Islet precursor cell (in vitro differentiated cells): ENCODE data around the gene MPO.

ENCODE experiments used
- DNase-seq: peaks from one replicate; pipeline ENCODE4 v3.0.0-alpha.2; 2018

The MPO gene

DNA sequence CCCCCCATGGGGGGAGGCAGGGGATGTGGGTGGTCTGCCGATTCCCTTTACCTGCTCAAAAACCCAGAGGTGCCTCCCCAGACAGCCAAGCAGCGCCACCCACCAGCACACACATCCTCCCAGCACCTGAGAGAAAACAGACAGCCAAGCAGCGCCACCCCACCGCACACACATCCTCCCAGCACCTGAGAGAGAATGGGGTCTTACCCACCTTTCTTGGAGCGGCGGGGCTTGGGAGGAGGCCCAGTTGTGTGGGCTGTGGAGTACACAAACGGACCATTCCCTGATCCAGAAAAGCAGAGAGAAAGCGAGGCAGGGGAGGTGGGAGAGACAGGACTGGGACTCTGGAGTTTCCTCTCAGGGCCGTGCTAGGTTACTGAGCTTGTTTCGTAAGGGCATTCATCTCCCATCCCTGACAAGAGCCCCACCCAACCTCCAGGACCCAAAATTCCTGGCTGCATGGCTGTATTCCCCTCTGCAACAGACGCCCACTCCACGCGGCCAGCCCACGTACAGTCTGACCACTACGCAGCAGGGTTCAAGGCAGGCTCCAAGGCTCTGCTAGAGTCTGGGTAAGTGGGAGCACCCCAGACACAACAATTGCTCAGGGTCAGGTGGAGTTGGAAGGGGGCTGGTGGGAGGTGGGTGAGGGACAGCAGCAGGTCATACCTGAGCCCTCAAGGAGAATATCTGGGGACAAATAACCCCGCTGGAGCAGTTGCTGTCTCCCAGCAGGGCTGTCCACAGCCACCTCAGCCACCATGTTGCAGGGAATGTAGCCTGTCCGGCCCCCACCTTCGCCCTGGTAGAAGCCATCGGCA lies 25.6 kb upstream of the MPO start:
- peak; percentile 57 for DNase-seq

DNA sequence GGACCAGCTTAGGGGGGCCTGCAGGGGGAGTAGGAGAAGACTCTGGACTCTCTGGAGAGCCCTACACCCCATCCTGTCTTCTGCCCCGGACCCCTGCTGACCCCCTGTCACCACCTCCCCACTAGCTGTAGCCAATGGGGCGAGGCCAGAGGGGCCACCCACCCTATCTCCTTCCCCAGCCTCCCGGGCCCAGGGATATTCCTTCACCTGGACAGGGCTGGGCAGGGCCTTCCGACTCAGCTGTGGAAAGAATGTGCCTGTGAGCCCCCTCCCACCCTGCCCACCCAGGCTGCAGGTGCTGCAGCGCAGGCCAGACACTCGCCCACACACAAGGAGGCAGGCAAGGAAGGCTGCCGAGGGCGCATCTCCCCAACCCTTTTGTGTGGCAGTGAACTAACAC lies 24.9 kb upstream of the MPO start:
- DNase-seq = peak; percentile 56

DNA sequence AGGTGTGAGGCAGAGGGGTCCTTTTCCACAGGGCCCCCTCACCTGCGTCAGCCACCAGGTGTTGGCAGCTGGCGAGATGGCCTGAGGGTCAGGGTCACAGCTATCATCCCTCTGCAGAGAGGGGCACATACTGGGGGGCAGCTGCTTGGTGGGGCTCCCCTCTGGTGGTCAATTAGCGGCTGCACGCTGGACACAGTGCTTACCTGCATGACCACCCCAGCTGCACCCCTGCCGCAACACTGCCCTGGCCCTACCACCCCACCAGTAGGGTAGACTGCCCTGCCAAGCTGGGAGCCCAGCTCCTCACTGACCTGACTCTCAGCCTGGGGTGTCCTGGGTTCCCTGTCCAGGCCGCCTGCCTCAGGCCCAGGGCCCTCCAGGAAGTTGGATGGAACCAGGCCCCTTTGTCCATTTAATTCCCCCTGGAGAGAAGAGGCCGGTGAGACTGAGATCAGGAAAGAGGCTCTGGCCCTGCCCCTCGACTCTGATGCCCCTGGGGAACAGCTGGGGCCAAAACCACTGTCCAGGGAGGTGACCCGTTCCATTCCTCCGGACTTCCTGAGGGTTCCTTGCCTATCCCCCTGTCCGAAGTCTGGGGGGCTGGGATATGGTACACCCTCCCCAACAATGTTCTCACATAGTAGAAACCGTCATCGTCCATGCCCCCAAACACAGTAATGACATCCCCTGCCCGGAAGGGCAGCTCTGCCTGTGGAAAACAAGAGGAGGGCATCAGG lies 24.2 kb upstream of the MPO start:
- DNase-seq = peak; percentile 51

DNA sequence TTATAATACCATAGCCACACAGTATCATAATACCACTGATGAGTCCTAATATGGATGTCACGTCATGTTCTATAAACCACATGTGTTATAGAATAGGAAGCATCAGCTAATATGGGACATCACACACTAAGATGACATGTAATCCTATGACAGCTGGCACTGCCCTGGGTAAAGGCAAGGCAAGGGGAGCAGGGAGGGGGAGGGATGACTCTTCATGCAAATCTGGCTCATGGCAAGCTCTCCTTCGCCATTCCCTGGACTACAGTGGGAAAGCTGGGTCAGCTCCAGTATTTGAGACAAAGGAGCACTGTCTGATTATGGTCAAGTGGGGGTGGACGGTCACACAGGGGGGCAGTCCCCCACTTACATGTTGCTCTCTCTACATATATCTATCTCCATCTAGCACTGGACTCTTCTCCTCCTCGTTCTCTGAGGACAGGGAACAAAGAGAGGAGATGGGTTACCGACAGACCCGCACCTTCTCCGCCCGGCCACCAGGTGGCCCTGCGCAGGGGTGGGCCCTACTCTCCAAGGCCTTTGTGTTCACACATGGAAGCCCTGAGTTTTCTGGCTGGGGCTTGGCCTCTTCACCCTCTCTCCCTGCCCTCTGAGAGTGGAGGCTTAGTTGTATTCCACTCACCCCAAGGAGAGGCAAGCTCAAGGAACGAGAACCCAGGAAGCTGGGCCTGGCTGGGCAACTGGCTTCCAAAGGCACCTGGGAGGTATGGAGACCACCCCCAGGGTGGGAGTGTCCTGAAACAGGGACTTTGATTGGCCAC lies 23.4 kb upstream of the MPO start:
- DNase-seq = peak; percentile 85

DNA sequence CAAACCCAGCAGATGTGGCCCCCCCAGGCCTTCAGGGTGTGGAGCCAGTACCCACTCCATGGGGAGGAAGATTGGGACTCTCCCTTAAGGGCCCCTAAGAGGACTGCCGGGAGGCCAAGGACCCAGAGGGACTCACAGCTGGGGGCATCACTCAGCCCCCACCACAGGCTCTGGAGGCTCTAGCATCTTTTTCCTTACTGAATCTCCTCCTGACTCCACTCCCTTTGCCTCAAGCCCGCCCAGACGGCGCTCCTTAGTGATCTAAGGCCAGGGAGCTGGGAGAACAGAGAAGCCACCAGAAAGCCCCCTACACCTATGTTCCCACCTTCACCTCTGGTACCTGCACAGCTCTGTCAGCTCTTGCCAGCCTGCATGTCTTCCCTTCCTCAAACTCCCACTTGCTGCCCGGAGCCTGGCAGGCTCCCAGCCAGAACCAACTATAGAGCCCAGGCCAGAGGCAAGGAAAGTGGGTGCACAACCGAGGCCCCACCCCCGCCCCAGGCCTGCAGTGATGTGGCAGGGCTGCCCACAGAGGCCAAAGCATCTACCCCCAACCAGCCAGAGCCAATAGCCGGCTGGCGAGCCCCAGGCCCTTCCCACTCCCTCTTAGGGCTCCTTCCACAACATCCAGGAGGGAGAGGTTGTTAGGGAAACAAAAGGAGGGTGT lies 22.3 kb upstream of the MPO start:
- DNase-seq = peak; percentile 52

DNA sequence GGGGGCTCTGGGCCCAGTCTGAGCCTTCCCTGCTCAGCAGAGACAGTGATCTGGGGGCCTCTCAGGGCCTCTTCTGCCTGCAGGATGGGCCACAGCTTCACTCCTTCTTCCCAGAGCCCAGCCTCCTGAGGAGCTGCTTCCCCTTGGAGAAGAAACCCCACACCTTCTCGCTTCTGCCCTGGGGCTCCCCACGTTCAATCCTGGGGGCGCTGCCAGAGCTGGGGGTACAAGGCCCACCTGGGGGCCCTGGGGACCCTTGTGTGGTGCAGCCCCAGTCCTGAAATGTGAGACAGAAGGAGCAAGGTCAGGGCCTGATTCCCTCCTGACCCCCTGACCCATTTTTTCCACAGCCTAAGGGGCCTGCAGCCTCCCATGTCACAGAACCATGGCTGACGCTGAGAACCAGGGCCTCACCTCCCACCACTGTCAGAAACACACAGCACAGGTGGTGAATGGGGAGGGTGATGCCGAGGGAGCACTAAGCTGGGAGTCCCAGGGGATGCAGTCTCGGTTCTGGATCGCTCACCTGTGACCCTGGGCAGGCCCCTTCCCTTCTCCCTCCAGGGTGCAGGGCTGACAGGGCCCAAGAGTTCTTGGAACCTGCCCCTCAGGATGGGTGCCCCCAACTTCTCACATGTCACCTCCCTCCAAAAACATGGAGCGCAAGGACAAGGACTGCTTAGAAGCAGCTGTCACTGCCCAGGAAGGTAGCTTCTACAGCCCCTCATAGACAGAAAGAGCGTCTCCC lies 21.6 kb upstream of the MPO start:
- DNase-seq = peak; percentile 50

DNA sequence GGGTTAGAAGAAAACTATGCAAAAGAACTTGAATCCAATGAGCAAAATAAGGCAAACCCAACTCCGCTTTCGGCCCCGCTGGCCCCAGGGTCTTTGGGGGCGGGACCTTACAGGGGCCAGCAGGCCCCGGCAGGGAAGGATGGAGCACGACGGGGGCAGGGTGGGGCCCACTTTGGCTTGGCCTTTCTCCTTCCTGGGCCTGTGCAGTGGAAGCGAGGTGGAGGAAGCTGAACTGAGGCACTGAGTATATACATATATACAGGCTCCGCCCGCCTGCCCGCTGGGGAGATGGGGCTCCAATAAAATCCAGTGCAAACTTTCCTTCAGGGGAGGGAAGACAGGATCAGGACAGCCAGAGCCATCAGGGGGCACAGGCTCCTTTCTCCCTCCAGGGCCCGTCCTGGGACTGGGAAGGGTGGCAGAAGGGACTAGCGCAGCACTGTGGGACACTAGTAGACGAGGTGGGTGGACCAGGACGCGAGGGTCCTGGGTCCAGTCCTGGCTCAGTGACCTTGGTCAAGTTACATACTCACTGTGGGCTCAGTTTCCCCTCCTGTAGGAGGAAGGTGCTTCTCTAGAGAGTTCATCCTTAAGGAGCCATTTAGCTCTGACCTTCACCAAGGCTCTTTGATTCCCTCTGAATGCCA lies 20.9 kb upstream of the MPO start:
- DNase-seq = peak; percentile 43

DNA sequence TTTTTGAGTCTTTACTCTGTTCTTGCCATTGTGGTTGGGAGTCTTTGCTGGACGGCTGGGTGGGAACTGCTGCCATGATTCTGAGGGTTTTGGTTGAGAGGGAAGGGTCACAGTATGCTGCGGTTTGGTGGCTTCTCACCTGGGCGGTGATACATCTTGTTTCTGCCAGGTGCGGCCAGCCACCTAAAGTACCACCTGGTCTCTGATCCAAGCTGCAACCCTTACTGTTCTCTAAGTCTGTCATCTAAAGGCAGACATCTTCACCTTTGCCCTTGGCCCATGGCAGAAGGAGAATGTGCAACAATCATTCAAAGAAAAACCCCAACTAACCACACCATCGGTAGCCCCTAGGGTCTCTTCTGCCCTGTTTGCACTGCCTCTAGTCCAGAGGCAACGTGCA lies 19.6 kb upstream of the MPO start:
- DNase-seq = peak; percentile 32

DNA sequence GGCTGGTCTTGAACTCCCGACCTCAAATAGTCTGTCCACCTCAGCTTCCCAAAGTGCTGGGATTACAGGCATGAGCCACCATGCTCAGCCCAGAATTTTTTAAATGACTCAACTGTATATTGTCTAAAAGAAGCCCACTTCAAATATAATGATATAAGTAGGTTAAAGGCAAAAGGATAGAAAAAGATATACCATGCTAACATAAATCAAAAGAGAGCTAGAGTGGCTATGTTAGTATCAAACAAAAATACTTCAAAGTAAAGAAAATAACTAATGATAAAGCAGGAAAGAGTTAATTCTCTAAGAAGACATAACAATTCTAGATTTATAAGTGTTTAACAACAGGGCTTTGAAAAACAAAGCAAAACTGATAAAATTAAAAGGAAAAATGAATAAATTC lies 13.3 kb upstream of the MPO start:
- peak; percentile 19 for DNase-seq

DNA sequence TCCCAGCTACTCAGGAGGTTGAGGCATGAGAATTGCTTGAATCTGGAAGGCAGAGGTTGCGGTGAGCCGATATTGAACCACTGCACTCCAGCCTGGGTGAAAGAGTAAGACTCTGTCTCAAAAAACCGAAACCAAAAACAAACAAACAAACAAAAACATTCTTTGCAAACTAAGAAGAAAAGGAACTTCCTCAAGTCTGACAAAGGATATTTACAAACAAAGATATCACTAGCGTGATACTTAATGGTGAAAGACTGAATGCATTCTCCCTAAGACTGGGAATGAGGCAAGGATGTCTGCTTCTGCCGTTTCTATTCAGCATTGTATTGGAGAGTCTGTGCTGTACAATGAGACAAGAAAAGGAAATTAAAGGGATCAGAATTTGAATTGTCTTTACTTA lies 10.5 kb upstream of the MPO start:
- DNase-seq = no peak

DNA sequence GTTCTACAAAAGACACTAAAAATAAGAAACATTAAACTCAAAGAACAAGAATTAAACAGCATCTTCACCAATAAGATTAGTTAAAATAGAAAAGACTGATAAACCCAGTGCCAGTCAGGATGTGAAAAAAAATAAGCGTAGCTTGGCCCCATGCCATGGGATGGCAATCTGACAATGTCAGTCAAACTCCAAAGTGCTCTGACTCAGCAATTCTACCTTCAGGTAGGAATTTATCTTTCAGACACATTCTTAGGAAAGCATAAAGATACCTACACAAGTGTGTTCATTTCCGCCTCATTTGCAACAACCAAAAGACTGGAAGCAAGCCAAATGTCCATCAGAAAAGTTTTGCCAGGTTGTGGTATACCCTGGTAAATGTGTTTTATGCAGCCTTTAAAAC lies 9.1 kb upstream of the MPO start:
- no peak for DNase-seq

DNA sequence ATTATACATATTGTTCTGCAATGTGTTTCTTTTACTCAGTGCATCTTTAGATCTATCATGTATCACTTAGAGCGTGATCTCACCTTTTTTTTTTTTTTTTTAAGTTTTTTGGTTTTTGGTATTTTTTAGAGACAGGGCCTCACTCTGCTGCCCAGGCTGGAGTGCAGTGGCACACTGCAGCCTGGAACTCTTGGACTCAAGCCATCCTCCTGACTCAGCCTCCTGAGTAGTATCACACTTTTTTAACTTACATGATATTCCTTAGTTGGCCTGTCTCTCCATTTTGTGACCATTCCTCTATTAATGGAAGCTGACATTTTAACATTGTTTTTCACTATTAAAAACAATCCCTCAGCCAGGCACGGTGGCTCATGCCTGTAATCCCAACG lies 4.7 kb upstream of the MPO start:
- no peak for DNase-seq

DNA sequence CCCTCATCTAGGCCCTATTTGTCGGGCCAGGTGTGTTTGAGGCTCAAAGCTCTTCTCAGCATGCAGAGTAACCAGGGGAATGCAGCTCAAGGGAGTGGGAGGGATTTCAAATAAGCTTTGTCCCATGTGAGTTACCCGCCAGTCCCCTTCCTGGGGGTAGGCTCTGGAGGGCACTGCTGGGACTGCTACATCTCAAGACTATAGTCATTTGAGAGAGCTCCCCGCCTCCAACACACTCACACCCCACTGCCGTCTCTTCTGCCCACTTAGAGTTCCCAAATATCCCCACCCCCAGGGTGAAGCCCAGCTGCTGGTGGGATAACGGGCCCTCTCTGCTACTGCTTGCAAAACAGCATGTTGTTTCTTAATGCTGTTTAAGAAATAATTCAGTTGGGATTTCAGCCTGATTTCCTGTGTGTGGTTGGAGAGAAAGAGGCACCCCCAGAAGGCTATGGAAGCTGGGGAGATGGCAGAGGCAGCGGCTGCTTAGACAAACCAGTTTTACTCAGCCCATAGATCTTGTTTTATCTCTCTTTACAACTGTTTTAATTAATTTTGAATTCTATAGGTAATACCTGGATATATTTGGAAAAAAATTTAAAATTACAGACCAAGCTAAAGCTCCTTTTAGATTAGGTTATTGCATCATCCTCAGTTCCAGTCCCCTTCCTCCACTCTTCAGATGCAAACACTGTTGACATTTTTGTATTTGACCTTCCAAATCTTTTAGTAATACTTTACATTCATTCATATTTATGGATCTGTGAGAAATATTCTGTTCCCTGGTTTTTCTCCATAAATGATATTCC lies 4.1 kb upstream of the MPO start:
- no peak for DNase-seq

DNA sequence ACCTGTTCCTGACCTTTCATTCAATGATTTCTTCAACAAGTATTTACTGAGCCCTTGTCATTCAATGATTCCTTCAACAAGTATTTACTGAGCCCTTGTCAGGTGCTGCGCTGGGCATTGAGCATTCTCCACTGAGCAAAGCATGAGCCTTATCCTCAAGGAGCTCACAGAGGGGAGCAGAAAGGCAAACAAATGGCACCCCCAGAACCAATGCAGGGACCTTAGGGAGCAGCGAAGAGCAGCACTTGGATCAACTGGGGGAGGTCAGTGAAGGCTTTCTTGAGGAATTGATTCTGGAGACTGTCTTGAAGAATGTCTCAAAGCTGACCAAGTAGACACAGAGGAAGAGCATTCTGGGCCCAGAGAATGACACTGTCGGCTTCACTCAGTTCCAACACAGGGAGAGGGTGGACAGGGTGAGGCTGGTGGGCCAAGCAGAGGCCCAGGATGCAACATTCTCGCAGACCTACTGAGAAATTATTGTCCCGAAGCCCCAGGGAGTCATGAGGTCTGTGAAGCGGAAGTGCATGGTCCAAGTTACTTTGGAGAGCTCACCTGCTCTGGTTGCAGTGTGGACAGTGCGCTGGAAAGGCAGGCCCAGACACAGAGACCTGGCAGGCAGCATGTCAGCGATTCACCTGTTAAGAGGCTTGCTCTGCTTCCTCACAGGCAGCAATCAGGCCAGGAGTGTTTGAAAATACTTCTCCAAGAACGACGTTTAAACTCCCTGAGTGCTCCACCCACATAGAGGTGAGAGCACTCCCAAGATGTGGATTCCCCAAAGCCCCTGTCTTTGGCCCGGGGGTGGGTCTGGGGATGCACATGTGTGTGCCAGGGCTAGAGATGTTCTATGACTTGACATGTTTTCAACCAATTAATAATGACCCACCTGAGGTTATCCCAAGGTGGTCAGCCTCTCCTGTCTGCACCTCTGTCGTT lies 3.2 kb upstream of the MPO start:
- no peak for DNase-seq

DNA sequence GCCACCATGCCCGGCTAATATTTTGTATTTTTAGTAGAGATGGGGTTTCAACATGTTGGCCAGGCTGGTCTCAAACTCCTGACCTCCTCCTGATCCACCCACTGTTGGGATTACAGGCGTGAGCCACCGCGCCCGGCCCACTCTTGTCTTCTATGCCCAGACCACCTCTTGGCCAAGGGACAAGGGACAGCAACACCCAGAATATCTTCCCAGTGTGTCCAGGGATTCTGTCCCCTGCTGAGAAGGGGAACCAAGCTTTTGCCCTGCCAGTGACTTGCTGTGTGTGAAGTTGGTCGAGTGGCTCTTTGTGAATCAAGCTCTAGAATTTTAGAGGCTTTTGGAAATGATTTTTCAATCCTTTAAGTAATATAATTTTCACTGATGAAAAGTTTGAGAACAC lies 1.7 kb upstream of the MPO start:
- no peak for DNase-seq

DNA sequence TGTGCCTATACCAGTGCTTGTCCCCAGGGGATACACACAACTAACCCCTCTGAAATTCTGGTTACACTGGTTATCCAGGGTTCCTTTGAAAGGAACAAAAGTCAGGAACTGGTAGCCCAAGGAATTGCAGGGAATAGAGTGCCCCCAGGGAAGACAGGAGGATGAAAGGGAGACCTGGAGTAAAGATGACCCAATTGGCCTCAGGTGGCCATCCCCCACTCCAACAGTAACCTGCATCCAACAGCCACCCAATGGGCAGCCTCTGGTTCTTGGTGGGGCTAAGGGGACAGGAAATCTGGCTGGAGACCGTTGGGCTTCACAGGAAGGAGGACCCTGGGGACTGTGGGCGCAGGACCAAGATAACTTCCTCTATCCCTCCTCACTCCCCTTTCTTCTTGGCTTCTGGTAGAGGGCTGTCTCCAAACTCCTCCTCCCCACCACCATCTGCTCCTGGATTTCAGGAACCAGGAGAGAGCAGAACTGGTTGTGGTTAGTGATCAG lies 826 bp upstream of the MPO start:
- DNase-seq = no peak

DNA sequence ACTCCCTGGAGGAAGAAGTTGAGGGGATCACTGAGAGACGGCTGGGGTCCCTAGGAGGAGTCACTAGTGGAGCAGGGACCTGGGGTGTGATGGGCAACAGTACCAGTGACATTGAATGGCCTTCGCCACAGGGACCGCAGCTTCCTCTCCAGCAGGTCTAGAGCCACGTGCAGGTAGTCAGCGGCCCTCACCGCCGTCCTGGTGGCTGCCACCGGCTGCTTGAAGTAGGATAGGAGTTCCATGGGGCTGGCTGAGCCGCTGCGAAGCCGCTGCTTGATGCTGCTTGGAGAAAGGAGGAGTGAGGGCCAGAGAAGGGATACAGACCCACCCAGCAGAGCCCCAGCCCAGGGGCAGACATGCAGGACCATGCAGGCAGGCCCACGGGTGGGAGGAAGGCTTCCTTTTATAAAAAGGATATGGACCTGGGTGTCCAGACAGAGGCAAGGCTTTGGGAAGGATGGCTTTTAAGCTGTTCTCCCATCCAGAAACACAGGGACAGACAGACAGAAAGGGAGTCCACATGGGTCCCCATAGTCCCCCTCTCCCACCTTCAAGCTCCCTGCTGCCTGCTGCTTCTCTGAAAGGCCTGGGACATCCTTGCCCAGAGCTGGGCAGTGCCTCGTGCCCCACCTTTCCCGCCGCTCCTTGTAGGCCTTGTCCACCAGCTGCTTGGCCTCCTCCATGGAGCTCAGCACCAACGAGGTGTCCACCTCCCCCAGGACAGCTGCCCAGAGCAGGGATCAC lies 827 bp downstream of the MPO start:
- no peak for DNase-seq

DNA sequence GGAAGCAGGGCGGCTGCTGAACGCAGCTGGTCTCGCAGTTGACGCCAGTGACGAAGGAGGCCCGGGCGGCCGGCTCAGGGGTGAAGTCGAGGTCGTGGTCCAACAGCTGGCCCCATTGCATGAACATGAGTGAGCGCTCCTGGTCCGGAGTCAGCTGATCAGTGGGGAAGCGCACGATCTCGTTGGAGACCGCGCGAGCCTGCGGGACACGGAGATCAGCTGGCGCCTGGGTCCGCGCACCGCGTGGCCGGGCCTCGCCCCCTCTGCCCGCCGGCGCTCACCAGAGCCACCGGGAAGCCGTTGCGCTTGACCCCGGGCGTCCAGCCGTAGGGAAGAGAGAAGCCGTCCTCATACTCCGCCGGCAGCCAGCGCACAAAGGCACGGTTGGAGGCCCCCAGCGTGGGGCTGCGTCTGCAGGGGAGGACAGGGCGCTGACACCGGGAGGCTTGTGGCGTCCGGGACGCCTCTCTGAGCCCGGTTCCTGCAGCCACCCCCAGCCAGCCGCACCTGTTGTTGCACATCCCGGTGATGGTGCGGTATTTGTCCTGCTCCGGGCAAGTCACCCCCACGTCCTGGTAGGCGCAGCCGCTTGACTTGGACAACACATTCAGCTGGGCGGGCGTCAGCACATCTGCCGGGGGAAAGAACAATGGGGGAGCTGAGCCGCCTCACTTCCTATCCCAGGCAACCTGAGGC lies 1.6 kb downstream of the MPO start:
- no peak for DNase-seq
